ENCODE measurements around the gene FGGY.
"Not testable (repeated sequence)": the region's sequence is repeated elsewhere in the genome, so short reads cannot be mapped to it uniquely, and the experiment has no call there.

GRCh38 chr1:59465478-59465877 is 168.6 kb downstream of the FGGY start:
- TF ChIP-seq CTCF (IDR thresholded peaks at IDR 0.05); ELF4 (CRISPR knock-in tag; IDR thresholded peaks at IDR 0.05; ENCODE audit: low read depth); GRHL2 (CRISPR knock-in tag; IDR thresholded peaks at IDR 0.05; ENCODE audit: insufficient replicate concordance, severe bottlenecking); NFE2L1 (CRISPR knock-in tag; IDR thresholded peaks at IDR 0.05); TEAD4 (CRISPR knock-in tag; IDR thresholded peaks at IDR 0.05); AFF4 (CRISPR knock-in tag; IDR thresholded peaks at IDR 0.05; ENCODE audit: borderline replicate concordance); ZNF532 (CRISPR knock-in tag; IDR thresholded peaks at IDR 0.05; ENCODE audit: borderline replicate concordance); ZNF121 (CRISPR knock-in tag; IDR thresholded peaks at IDR 0.05); E2F1 (CRISPR knock-in tag; IDR thresholded peaks at IDR 0.05); TEAD1 (CRISPR knock-in tag; IDR thresholded peaks at IDR 0.05): not testable (repeated sequence)

Data from WTC11 (cell line).